Measurements from ENCODE around the gene COPS4. TPM values are rescaled to one million over a fixed set of nuclear protein-coding genes. Genes with fewer than 3 reads are reported as not detected.
"Not testable (repeated sequence)": the region's sequence is repeated elsewhere in the genome, so short reads cannot be mapped to it uniquely, and the experiment has no call there.

COPS4 gene
- 42.9 TPM for polyA plus RNA-seq (2013, experiment 1 of 2; ENCODE audit: insufficient read length)
- 41.0 TPM for polyA plus RNA-seq (2013, experiment 2 of 2; ENCODE audit: insufficient read length)

DNA sequence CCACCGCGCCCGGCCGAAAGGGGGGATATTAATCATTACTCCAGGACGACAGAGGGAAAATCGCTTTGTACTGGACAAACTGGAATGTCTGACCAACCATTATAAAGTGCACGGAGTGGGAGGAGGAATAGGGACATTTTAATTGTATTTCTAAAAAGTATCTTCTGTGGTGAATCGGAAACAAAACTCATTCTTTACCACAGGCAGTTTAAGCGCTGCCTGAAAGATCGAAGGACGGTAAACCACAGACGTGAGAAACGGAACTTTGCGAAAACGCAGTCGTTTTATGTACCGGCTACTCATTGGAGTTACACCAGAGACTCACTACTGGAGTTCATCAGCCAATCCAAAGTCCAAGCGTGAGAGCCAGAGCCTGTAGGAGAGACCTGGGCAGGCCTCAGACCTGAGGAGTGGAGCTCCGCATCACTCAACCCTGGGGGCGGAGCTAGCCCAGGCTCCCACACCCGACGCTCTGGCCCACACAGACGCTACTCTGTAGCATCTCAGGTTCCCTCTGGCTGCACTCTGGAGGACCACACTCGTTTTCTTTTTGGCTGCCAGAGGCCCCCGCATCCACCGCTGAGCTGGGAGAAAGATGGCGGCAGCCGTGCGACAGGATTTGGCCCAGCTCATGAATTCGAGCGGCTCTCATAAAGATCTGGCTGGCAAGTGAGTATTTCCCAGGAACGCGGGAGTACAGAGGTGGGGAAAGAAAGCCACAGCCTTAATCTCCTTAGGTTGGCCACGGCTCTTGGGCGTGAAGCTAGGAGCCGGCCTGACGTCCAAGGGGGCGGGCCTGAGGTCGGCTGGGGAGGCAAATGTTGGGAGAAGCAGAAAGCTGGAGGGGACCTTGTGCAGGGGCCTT lies at the start of gene COPS4:
Gene COPS4, plus strand, starts transcription at position 554 of the 865 bp plus-strand sequence. Its CDS starts 42 bp downstream, at position 596.
- peak; percentile 100 for DNase-seq

DNA sequence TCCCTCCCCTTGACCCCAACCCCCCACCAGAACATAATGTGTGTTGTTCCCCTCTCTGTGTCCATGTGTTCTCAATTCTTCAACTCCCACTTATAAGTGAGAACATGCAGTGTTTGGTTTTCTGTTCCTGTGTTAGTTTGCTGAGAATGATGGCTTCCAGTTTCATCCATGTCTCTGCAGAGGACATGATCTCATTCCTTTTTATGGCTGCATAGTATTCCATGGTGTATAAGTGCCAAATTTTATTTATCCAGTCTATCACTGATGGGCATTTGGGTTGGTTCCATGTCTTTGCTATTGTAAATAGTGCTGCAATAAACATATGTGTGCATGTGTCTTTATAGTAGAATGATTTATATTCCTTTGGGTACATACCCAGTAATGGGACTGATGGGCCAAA lies 47.5 kb upstream of the COPS4 start:
- DNase-seq: not testable (repeated sequence)

DNA sequence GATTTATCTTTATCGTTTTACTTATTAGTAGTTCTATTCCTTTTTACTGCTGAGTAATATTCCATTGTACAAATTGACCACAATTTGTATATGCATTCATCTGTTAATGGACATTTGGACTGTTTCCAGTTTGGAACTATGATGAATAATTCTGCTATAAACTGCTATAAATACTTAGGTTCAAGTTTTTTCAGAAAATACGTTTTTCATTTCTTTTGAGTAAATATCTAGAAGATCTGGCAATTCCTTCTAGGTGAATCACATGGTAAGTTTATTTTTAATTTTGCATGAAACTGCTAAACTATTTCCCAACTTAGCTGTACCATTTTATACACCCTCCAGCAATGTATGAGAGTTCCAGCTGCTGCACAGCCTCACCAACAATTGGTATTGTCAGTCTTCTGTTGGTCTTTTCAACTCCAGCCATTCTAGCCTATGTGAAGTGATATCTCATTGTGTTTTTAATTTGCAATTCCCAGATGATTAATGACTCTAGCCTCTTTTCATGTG lies 46.6 kb upstream of the COPS4 start:
- peak; percentile 87 for DNase-seq

DNA sequence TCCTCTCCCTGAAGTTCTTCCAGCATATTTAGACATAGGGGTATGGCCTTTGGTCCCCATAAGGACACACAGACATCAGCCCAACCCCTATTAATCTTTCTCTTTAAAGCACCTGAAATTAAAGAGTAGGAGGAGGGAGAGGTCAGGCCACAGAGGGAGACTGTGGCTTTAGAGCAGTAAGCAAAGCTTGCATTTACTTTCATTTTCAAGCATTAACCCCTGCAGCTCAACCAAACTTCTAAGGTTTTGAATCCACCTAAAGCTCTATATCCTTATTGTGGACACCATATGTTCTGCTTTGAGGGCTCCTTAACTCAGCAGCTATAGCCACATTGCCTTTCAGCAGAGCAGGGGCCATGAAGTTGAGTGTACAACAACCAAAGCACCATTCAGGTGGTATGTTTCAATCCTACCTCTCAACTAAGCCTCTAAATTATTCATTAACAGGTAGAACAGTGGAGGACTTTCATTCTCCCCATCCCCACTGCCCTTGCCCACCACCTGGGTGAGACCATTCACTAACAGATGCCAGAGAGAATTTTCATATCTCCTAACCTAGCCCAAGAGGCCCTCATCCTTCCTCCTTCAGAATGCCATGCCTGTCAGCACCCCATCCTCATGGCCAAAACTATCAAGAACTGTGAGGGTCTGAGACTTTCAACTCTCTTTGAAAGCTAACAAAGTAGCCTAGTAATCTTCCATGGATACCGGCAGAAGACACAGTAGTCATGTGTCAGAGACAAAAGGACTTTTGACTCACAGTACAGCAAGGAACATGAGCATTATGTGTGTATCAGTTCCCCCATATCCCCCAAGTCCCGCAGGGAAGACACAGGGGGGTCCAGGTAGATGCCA lies 45.2 kb upstream of the COPS4 start:
- DNase-seq: no peak

DNA sequence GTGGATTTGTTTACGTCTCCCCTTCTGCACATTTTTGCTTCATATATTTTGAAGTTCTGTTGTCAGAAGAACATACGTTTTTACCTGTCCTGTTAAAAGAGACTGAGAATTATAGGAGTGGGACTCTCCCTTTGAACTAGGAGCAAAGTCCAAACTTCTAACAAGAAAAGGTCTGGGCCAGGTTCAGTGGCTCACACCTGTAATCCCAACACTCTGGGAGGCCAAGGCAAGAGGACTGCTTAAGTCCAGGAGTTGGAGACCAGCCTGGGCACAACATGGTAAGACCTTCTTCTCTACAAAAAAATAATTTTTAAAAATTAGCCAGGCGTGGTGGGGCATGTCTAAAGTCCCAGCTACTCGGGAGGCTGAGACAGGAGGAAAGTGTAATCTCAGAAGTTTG lies 40.1 kb upstream of the COPS4 start:
- DNase-seq: no peak

DNA sequence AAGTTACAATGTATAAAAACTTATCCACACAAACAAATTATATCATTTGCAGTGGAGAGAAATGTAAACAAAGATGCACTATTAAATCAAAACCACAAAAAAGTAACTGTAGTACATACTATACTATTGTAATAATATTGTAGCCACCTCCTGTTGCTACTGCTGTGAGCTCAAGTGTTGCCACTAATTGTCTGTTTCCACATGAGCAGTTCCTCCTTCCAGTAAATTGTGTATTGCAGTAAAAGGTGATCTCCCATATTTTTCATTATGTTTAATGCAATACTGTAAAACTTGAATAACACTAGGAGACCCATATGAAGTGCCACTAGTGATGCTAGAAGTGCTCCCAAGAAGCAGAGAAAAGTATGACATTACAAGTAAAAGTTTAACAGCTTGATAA lies 36.1 kb upstream of the COPS4 start:
- no peak for DNase-seq

DNA sequence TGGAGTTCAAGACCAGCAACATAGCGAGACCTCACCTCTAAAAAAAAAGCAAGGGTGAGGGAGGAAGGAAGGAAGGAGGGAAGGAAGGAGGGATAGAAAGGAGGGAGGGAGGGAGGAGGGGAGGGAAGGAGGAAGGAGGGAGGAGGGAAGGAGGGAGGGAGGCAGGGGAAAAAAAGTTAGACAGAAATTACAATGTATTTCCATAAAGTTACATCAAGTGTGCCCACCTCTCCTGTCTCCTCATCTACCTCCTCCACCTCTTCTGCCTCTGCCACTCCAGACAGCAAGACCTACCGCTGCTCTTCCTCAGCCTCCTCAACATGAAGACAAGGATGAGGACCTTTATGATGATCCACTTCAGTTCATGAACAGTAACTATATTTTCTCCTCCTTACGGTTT lies 32.7 kb upstream of the COPS4 start:
- no peak for DNase-seq

DNA sequence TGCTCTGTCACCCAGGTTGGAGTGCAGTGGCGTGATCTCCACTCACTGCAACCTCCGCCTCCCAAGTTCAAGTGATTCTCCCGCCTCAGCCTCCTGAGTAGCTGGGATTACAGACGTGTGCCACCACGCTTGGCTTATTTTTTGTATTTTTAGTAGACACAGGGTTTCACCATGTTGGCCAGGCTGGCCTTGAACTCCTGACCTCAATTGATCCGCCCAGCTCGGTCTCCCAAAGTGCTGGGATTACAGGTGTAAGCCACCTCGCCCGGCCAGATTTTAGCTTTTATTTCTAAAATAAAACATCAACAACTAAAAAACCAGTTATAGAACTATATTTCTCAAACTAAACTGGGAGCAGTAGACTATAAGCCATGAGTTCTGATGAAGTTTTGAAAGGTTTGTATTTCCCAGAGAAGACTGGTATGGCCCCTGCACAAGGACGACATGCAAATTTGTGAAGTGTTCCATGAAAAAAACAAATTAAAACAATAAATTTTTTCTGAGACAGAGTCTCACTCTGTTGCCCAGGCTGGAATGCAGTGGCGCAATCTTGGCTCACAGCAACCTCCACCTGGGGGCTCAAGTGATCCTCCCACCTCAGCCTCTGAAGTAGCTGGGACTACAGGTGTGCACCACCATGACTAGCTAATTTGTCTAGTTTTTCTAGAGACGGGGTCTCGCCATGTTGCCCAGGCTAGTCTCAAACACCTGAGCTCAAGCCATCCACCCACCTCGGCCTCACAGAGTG lies 31.8 kb upstream of the COPS4 start:
- DNase-seq: not testable (repeated sequence)

DNA sequence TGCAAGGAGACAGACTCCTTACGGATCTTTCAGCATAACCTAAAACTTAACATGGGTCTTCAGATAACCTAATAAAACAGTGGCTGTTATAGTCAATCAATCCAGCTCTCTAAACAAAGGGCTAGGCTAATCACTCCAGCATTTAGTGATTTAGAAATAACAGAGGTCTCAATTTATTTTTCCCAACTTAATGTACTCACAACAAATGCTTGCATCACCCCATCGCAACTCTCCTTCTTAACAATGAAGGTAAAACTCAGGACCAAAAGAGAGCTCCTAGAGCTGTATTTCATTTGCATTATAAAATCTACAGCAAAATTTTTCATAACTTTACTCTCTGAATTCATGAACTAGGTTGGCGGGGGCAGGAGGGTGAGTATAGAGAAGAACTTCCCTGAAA lies 25.5 kb upstream of the COPS4 start:
- no peak for DNase-seq

DNA sequence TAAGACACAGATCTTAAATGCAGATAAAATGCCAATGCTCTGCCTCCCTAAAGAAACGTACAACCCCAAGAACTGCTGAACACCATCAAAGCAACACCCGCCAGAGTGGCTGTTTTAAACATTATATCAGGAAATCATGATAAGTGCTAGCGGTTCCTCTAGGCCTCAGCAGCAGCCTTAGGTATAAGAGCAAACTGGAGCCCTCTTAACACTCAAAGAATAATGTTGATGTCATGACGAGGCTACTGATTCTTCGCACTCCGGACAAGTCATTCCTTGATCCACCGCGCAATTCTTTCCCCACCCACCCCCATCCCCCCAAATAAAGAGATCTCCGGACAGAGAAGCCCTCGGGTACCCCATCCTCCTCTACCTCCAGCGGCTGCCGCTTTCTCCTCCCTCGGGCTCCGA lies 24.9 kb upstream of the COPS4 start:
- peak; percentile 33 for DNase-seq

DNA sequence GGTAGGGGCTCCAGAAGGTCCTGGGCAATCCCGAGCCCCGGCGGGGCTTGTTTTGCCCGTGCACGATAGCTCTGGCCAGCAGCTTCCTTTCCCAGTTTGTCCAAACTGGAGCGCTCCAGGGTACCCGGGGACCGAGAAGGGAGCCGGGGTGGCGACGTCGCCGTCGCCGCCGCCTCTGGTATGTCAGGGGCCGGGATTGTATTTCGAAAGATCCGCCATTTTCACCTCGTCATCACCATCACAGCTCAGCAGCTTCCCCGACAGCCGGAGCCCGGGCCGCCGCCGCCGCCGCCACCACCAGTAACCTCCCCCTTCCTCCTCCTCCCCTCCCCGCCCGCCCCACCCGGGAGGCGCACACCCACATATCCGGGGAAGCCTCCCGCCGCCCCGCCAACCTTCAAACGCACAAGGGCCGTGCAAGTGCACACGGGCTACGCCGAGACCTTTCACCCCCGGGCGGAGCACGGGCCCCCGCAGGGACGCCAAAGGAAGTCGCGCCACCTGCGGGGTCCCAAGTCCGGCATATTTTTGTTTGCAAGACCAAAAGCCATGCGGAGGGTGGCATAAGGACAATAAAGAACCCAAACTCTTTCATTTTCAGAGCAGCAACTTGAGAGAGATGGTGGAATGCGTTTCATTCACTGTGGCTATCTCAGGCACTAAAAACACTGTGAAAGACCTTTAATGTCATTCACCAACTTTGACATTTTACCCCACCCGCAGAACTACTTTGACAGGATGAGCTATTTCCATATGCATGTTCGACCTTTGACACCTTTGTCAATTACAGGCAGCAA lies 24.3 kb upstream of the COPS4 start, which contains the start of gene LIN54:
Gene LIN54, minus strand, starts transcription at position 302 of the 797 bp plus-strand sequence. CDS start 25,979 bp downstream, outside the sequence.
- peak; percentile 77 for DNase-seq

DNA sequence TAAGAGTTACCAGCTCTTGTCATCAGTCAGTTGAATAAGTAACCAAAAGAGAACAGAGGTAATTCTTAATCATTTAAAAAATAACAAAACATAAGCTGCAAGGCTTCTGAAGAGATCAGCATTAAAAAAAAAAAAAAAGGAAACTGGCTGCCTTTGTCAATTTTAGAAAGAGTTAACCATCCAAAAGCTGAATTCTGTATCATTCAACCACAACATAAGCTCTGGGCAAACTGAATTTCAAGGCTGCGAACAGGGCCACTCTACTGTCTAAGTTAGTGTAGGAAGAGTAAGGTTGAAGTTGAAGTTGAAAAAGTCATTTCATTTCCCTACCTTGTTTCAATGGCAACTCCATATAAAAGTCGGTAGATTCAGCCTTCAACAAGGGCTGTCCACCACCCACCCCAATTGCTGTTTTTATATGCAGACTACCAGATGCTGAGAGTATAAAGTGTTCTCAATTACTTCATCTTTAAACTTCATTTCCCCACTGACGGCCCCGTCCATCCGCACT lies 23.2 kb upstream of the COPS4 start:
- DNase-seq: no peak

DNA sequence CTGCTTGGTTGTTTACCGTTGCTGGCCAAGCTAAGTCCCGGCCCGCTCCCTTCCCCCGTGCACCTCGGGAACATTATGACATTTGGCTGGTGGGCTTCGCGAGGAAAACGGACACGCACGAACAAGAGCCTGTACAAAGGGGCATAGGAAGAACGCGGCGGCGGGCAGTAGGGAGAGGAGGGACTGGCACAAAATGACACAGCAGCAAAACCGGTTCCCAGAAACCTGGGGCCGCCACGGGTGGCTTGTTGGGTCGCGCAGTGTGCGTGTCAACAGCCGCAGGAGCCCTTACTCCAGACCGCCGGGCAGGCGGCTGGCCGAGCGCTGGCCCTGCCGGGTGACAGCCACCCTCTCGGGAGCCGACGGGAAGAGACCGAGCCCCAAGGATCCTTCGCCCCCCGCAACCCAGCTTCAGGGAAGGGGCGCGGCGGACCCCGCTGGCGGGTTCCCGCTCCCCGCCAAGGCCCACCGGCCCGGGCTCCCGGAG lies 22.7 kb upstream of the COPS4 start:
- DNase-seq: no peak

DNA sequence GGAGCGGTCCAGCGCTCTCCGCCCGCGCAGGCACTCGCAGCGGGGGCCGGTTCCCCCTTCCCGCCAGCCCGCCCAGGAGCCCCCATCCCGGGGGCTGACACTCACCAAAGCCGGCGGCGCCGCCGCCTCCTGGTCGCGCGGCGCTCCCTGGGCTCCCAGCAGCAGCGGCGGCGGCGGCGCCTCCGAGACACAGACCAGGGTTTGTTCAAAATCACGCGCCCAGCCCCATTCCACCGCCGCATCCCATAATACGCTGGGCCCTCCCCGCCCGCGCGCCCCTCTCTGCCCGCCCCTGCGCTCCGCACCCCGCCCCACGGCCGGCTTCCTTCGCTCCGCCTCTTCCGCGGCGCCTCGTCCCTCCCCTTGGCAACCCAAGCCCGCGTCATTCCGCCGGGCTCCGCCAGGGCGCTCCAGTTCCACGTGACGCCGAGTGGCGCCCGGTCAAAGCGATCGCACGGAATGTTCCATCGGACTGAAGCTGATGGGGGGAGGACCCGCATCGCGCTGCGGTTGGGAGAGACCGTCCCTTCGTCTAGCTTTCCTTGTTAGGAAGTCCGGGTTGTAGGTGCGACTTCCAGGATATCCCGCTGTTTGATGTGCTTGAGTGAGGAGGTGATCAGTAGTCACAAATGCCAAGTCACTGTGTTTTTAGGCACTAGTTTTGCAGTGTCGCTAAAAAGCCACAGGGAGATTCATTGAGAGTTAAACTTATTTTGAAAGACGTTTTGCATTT lies 22.1 kb upstream of the COPS4 start:
- DNase-seq: peak; percentile 97

DNA sequence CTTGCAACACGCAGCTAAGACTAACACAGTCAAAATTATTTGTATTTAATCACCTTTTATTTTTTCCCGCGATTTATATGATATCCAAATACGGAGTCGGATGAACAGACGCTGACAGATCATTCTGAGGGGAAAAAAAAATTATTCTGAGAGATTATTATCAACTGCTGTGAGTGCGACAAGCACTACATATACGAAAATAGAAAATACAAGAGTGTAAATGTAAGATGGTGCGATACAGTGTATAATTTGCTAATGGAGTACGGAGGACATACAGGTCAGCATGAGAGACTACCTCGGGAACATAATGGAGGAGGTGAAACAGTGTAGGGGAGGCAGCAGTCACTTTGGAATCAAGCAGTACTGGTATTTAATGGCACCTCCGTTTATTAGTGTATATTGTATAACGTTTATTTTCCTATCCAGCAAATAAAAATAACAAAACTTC lies 21.5 kb upstream of the COPS4 start:
- DNase-seq: no peak

DNA sequence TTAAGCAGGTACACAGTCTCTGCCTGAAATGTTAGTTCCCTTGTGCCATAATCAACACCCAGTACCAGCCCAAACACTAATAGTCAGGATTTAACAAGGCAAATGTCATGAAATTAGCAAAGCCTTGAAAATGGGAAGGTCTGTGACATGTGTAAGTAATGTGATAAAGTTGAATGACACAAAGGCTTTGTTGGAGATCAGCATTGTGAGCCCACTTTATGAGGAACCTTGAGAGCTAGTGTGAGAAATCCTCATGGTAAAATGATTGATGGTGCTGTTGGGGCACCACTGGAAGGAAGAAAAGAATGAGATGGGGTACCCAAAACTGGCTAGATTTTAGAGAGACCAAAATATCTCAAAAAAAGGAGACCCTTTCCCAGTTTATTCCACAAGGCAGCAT lies 21.1 kb upstream of the COPS4 start:
- no peak for DNase-seq

DNA sequence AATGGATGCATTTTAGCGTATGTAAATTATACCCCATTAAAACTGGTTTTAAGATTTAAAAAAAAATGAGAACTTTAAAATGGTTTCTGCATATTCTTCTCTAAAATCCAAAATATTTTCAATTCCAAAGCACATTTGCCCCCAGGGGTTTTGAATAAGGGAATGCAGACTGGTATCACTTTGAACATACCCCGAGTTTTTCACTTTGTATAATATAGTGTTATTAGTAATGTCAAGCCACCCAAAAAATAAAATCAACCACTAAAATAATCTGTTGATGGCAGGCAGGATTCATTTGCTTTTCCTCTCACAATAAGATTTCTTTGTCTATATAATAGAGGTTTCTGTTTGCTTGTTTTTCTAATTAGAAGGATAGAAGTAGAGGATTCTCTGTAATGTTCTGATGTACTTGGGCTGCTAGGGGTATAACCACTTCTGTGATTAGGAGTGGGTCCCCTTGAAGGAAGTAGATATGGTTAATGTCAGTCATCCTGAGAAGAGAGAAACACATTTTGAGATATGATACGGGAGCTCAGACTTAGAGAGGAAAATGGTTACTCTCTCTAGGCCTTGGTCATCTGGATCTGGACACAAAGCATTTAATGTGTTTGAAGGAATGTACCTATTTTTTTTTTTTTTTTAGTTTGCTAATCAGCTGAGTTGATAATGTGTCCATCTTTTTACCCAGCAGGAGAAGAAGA lies 15.0 kb upstream of the COPS4 start:
- DNase-seq: no peak

DNA sequence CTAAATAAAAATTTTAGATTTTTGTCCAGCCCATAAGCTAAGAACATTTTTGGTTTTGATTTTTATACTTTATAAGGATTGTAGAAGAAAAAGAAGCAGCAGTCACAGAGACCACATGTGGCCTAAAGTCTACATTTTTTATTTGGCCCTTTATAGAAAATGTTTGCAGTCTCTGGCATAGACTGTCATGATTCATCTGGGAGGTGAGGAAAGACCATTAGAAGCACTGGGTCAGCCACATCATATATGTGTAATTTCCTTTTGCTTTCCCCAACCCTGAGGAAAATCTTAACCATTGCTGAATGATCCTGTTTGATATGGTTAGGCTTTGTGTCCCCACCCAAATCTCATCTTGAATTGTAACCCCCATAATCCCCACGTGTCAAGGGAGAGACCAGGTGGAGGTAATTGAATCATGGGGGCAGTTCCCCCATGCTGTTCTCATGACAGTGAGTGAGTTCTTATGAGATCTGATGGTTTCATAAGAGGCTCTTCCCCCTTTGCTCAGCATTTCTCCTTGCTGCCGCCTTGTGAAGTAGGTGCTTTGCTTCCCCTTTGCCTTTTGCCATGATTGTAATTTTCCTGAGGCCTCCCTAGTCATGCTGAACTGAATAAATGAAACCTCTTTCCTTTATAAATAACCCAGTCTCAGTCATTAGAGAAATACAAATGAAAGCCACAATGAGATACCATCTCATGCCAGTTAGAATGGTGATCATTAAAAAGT lies 12.1 kb upstream of the COPS4 start:
- DNase-seq: no peak

DNA sequence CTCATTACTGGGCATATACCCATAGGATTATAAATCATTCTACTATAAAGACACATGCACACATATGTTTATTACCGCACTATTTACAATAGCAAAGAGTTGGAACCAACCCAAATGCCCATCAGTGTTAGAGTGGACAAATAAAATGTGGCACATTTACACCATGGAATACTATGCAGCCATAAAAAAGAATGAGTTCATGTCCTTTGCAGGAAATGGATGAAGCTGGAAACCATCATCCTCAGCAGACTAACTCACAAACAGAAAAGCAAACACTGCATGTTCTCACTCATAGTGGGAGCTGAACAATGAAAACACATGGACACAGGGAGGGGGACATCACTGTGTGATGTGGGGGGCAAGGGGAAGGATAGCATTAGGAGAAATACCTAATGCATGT lies 11.4 kb upstream of the COPS4 start:
- not testable (repeated sequence) for DNase-seq
